ENCODE data around the gene EBLN1. TPM values are rescaled to one million over a fixed set of nuclear protein-coding genes. Genes with fewer than 3 reads are reported as not detected.
"Not testable (repeated sequence)": the region's sequence is repeated elsewhere in the genome, so short reads cannot be mapped to it uniquely, and the experiment has no call there.

The EBLN1 gene
- total and polyA plus RNA-seq, 9 of the 15 experiments (the other 6 are each of a cell fraction or from before 2014, with no cell fraction given), result 0.06 to 3.1 (median 0.80) TPM

DNA sequence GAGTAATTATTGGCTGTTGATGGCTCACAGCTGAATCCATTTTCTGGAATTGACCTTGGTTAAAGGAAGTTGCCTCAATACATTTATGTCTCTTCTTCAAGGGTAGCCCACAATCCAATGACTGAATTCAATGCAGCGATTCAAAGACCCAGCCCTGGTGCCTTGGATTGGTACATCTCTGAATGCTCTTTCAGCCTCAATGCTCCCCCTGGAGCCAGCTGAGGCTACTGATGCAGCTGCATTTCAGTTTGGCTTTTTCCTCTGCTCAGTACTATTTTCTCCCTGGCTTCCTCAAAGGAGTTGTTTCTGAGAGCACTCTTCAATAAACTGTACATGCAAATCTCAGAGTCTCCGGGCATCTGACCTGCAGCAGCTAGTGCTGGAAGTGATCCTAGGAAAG lies 633 bp upstream of the EBLN1 start (continued):
- TF ChIP-seq, protein P1, sequence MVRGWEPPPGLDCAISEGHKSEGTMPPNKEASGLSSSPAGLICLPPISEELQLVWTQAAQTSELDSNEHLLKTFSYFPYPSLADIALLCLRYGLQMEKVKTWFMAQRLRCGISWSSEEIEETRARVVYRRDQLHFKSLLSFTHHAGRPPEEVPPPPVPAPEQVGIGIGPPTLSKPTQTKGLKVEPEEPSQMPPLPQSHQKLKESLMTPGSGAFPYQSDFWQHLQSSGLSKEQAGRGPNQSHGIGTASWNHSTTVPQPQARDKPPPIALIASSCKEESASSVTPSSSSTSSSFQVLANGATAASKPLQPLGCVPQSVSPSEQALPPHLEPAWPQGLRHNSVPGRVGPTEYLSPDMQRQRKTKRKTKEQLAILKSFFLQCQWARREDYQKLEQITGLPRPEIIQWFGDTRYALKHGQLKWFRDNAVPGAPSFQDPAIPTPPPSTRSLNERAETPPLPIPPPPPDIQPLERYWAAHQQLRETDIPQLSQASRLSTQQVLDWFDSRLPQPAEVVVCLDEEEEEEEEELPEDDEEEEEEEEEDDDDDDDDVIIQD (CRISPR knock-in tag; IDR thresholded peaks at IDR 0.05), result no peak

DNA sequence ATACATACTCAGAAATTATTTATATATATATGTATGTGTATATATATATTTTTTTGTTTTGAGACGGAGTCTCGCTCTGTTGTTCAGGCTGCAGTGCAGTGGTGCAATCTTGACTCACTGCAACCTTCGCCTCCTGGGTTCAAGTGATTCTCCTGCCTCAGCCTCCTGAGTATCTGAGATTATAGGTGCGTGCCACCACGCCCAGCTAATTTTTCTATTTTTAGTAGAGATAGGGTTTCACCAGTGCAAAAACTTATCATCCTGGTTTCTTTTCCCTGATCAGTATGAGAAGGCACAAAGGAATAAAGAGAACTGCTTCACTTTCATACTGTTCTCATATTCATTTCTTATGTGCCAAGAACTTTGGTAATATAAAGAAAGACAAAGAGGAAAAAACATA lies 731 bp downstream of the EBLN1 start:
- Histone ChIP-seq H2AFZ (ENCODE audit: low read depth, low read length) (peak overlapping the region; percentile 58), H3K4me1 (replicated peaks in 1 of 2; ENCODE audit: control insufficient read depth in 2 of 2, insufficient read depth in 2 of 2, low read length in 2 of 2) (peaks cover 0 to 12% of the 10 kb centered on the region in 2 experiments; a peak in 3 of 5 replicates), H3K9ac (ENCODE audit: insufficient read depth in 1 of 2, low read depth in 2 of 2, low read length in 2 of 2) (peak overlapping the region in 1 of 2 experiments; percentile 14; a peak in 1 of 4 replicates), H3K4me2 (ENCODE audit: insufficient read depth, low read length) (peak overlapping the region; percentile 14; the same call in 1 of the 2 replicates)
- peak in 1 of 4 experiments; percentile 21 for DNase-seq (ENCODE audit: extremely low read depth in 1 of 4, low spot score in 3 of 4)
- H3K27me3 ChIP-seq (ENCODE audit: control insufficient read depth in 2 of 2, insufficient read depth in 2 of 2, low read length in 2 of 2); H3K36me3 ChIP-seq (ENCODE audit: control insufficient read depth, insufficient read depth, low read length); H3K9me3 ChIP-seq (replicated peaks; ENCODE audit: control insufficient read depth, insufficient read depth, low read depth, low read length); POLR2A ChIA-PET; H3K4me3 ChIP-seq; ATAC-seq; H4K20me1 ChIP-seq (replicated peaks; ENCODE audit: control insufficient read depth, insufficient read depth, low read length); in situ Hi-C loops (cut with MboI); H3K9me1 ChIP-seq (ENCODE audit: control insufficient read depth, insufficient read depth, low read length); FAIRE-seq; H3K27ac ChIP-seq (ENCODE audit: extremely low read depth, low read depth, low read length); BruUV-seq (replicated peaks); CTCF ChIA-PET (ENCODE audit: low intra/inter-chr PET ratio); H3K79me2 ChIP-seq (ENCODE audit: control insufficient read depth, insufficient read depth, low read length); TF ChIP-seq TEAD4 (CRISPR knock-in tag; IDR thresholded peaks at IDR 0.05; ENCODE audit: borderline replicate concordance): not testable (repeated sequence)
- WGBS (ENCODE audit: insufficient coverage, low coverage, missing lambda C conversion rate), result 6% methylated on average over 5 of the region's 5 CpGs
- intact Hi-C loops (cut with micrococcal nuclease), result loop anchor here (10.0 kb wide), 1 partner anchor 112 kb away; no protein-coding TSS in a partner anchor
- TF ChIP-seq MEF2A (IDR thresholded peaks at IDR 0.05; ENCODE audit: control insufficient read depth, low read depth, low read length) (peak; percentile 53; the same call in 1 of the 2 replicates), NCOR1 (IDR thresholded peaks at IDR 0.05) (peak; percentile 56; the same call in 1 of the 2 replicates), MTA2 (IDR thresholded peaks at IDR 0.05; ENCODE audit: low read depth) (0 out of 2 replicates have a peak, but pooled peaks have one; percentile 14), KDM1A (IDR thresholded peaks at IDR 0.05) (peak; percentile 29 to 41; a peak in 2 of 4 replicates), DPF2 (IDR thresholded peaks at IDR 0.05) (0 out of 2 replicates have a peak, but pooled peaks have one; percentile 21), ARID1B (IDR thresholded peaks at IDR 0.05) (peak; percentile 63), CBFA2T3 (IDR thresholded peaks at IDR 0.05) (peak; percentile 77), TAL1 (IDR thresholded peaks at IDR 0.05) (peak; percentile 70), TCF3 (CRISPR knock-in tag; IDR thresholded peaks at IDR 0.05) (peak; percentile 53), CBFA2T2 (conservative IDR thresholded peaks at IDR 0.05) (peak; percentile 55), TEAD4 (IDR thresholded peaks at IDR 0.05; ENCODE audit: low read length) (0 out of 2 replicates have a peak, but pooled peaks have one; percentile 23)

All from K562 (cell line).